IMR-90 (cell line): ENCODE data around the gene PTPRN2. TPM values are rescaled to one million over a fixed set of nuclear protein-coding genes. Genes with fewer than 3 reads are reported as not detected.

Source experiments
- ATAC-seq: fragments of 200-7000 bp; cut with Tn5 transposase; 2 replicates; pipeline ENCODE4 v1.9.1; 2020; ENCODE audit warnings: low read depth, mild to moderate bottlenecking, moderate library complexity
- BruUV-seq: library from RNA; stranded (reverse); fragments of 400-500 nt; replicated peaks from 2 replicates; lab custom pipeline; 2021; lab: Mats Ljungman, UMichigan
- CTCF ChIA-PET: fragments of 300-600 bp; formaldehyde crosslinking; extraction: SDS; loops from one replicate; lab custom pipeline; 2021; ENCODE audit warnings: antibody characterized with exemption; lab: Yijun Ruan, JAX
- POLR2A ChIA-PET: fragments of 300-600 bp; sonication (Branson Sonifier 250); formaldehyde crosslinking; loops from one replicate; lab custom pipeline; 2022; ENCODE audit warnings: antibody characterized with exemption; ENCODE audit not compliant: unreplicated experiment; lab: Charles Lee
- DNase-seq: peaks from one replicate; pipeline ENCODE4 v3.0.0; 2013
- H2AFZ ChIP-seq: replicated peaks from 2 replicates; pipeline ENCODE3; 2013; ENCODE audit warnings: low read length, mild to moderate bottlenecking; ENCODE audit not compliant: poor library complexity
- H2AK5ac ChIP-seq: 2 replicates; pipeline ENCODE4 v1.6.1; 2013; ENCODE audit warnings: low read depth, low read length, inconsistent platforms
- H2AK9ac ChIP-seq: replicated peaks from 2 replicates; pipeline ENCODE3; 2013; ENCODE audit warnings: mild to moderate bottlenecking, low read depth, low read length, moderate library complexity; ENCODE audit not compliant: poor library complexity
- H2BK120ac ChIP-seq: 2 replicates; pipeline ENCODE4 v1.6.1; 2013; ENCODE audit warnings: low read depth, low read length, inconsistent platforms
- H2BK15ac ChIP-seq: 3 replicates; pipeline ENCODE4 v1.6.1; 2013; ENCODE audit warnings: low read depth, low read length, inconsistent platforms
- H2BK20ac ChIP-seq: 2 replicates; pipeline ENCODE4 v1.6.1; 2013; ENCODE audit warnings: low read depth, mild to moderate bottlenecking, inconsistent platforms, low read length, moderate library complexity
- H2BK5ac ChIP-seq: 2 replicates; pipeline ENCODE4 v1.6.1; 2013; ENCODE audit warnings: mild to moderate bottlenecking, low read depth, low read length, inconsistent platforms; ENCODE audit not compliant: poor library complexity, severe bottlenecking
- H3K14ac ChIP-seq: replicated peaks from 2 replicates; pipeline ENCODE4 v1.6.1; 2013; ENCODE audit warnings: low read depth, low read length, inconsistent platforms
- H3K18ac ChIP-seq: 2 replicates; pipeline ENCODE4 v1.6.1; 2013; ENCODE audit warnings: low read depth, low read length, control low read depth
- H3K23ac ChIP-seq: 2 replicates; pipeline ENCODE4 v1.6.1; 2013; ENCODE audit warnings: low read depth, low read length, inconsistent platforms
- H3K27ac ChIP-seq: 2 replicates; pipeline ENCODE4 v1.5.1; 2013; ENCODE audit warnings: mild to moderate bottlenecking, control low read depth, low read length; ENCODE audit not compliant: insufficient read depth
- H3K27me3 ChIP-seq: 2 replicates; pipeline ENCODE4 v1.6.1; 2013; ENCODE audit warnings: low read length; ENCODE audit not compliant: control insufficient read depth, insufficient read depth
- H3K36me3 ChIP-seq: 2 replicates; pipeline ENCODE4 v1.6.1; 2013; ENCODE audit warnings: low read length, mixed read lengths; ENCODE audit not compliant: control insufficient read depth, insufficient read depth
- H3K4ac ChIP-seq: 2 replicates; pipeline ENCODE4 v1.6.1; 2013; ENCODE audit warnings: low read depth, low read length, inconsistent platforms
- H3K4me1 ChIP-seq: 2 replicates; pipeline ENCODE4 v1.6.1; 2013; ENCODE audit warnings: low read length, mixed read lengths; ENCODE audit not compliant: control insufficient read depth, insufficient read depth
- H3K4me2 ChIP-seq: 2 replicates; pipeline ENCODE4 v1.6.1; 2013; ENCODE audit warnings: low read depth, mild to moderate bottlenecking, control low read depth, low read length, moderate library complexity
- H3K4me3 ChIP-seq: 2 replicates; pipeline ENCODE4 v1.5.1; 2013; ENCODE audit warnings: low read depth, mild to moderate bottlenecking, control low read depth, low read length, moderate library complexity; ENCODE audit not compliant: insufficient read depth
- H3K56ac ChIP-seq: 2 replicates; pipeline ENCODE4 v1.6.1; 2013; ENCODE audit warnings: low read length, inconsistent platforms; ENCODE audit not compliant: insufficient read depth; ENCODE audit errors: extremely low read depth
- H3K79me1 ChIP-seq, 2 experiments: 2 replicates each; pipeline ENCODE4 v1.6.1; 2013; ENCODE audit warnings: low read length in 2 of 2, inconsistent platforms in 1 of 2, low read depth in 1 of 2
- H3K9ac ChIP-seq: 2 replicates; pipeline ENCODE4 v1.6.1; 2013; ENCODE audit warnings: low read depth, low read length, control low read depth
- H3K9me1 ChIP-seq: 2 replicates; pipeline ENCODE4 v1.6.1; 2013; ENCODE audit warnings: low read length, inconsistent platforms; ENCODE audit not compliant: insufficient read depth
- H3K9me3 ChIP-seq: 2 replicates; pipeline ENCODE4 v1.6.1; 2013; ENCODE audit warnings: low read length; ENCODE audit not compliant: control insufficient read depth, insufficient read depth
- H4K20me1 ChIP-seq: 2 replicates; pipeline ENCODE4 v1.6.1; 2013; ENCODE audit warnings: low read length, inconsistent platforms; ENCODE audit not compliant: insufficient read depth
- H4K5ac ChIP-seq: 2 replicates; pipeline ENCODE4 v1.6.1; 2013; ENCODE audit warnings: mild to moderate bottlenecking, low read depth, low read length, control low read depth
- H4K8ac ChIP-seq, 2 experiments: 2 replicates each; pipeline ENCODE4 v1.6.1; 2013; ENCODE audit warnings: low read depth in 2 of 2, low read length in 2 of 2, control low read depth in 1 of 2, inconsistent platforms in 1 of 2
- H4K91ac ChIP-seq: 2 replicates; pipeline ENCODE4 v1.6.1; 2013; ENCODE audit warnings: low read depth, low read length, inconsistent platforms; ENCODE audit not compliant: insufficient read depth
- BHLHE40 ChIP-seq: fragments of 150-350 bp; IDR thresholded peaks from 2 replicates; pipeline ENCODE4 v1.6.1; 2016; ENCODE audit warnings: mild to moderate bottlenecking, low read depth, low read length
- CEBPB ChIP-seq: IDR thresholded peaks from 2 replicates; pipeline ENCODE4 v1.6.1; 2012; ENCODE audit warnings: low read depth, low read length, improper control_type of control experiment
- CHD1 ChIP-seq: IDR thresholded peaks from 2 replicates; pipeline ENCODE4 v1.6.1; 2012; ENCODE audit warnings: low read depth, low read length, improper control_type of control experiment
- MAFK ChIP-seq: IDR thresholded peaks from 2 replicates; pipeline ENCODE4 v1.6.1; 2012; ENCODE audit warnings: low read depth, low read length, improper control_type of control experiment
- MAZ ChIP-seq: IDR thresholded peaks from 2 replicates; pipeline ENCODE4 v1.6.1; 2012; ENCODE audit warnings: low read depth, mild to moderate bottlenecking, low read length, improper control_type of control experiment, moderate library complexity, borderline replicate concordance
- MXI1 ChIP-seq: IDR thresholded peaks from 2 replicates; pipeline ENCODE4 v1.6.1; 2012; ENCODE audit warnings: low read depth, mild to moderate bottlenecking, low read length, moderate library complexity, borderline replicate concordance
- NFE2L2 ChIP-seq: fragments of 150-350 bp; IDR thresholded peaks from 2 replicates; pipeline ENCODE4 v1.6.1; 2016; ENCODE audit warnings: low read depth, mild to moderate bottlenecking, low read length
- POLR2A ChIP-seq: IDR thresholded peaks from 2 replicates; pipeline ENCODE4 v1.6.1; 2012; ENCODE audit warnings: mild to moderate bottlenecking, low read depth, low read length
- RCOR1 ChIP-seq: IDR thresholded peaks from 2 replicates; pipeline ENCODE4 v1.6.1; 2012; ENCODE audit warnings: mild to moderate bottlenecking, low read length, improper control_type of control experiment; ENCODE audit not compliant: insufficient replicate concordance
- RFX5 ChIP-seq: IDR thresholded peaks from 2 replicates; pipeline ENCODE4 v1.8.0; 2012; ENCODE audit warnings: low read depth, mild to moderate bottlenecking, low read length, moderate library complexity
- SMC3 ChIP-seq: fragments of 150-350 bp; IDR thresholded peaks from 2 replicates; pipeline ENCODE4 v1.6.1; 2016; ENCODE audit warnings: low read depth, mild to moderate bottlenecking, antibody characterized with exemption, low read length, moderate library complexity
- WGBS, 2 experiments: methylation state at CpG; one replicate each; pipeline versions ENCODE4 v1.1.5 to v1.1.7; 2013; ENCODE audit warnings: missing lambda C conversion rate in 2 of 2; ENCODE audit not compliant: insufficient read length in 1 of 2; ENCODE audit errors: extremely low coverage in 2 of 2; 5-methylcytosine and 5-hydroxymethylcytosine counted together
- dilution Hi-C: fragments of 300-500 bp; cut with HindIII; formaldehyde crosslinking; loops from one replicate; pipeline ENCODE4 v1.14.3; 2018; ENCODE audit warnings: low sequenced_read_pairs; ENCODE audit not compliant: unreplicated experiment
- in situ Hi-C: fragments of 300-500 bp; cut with MboI; formaldehyde crosslinking; loops from 3 replicates; pipeline ENCODE4 v1.14.3; 2019; ENCODE audit warnings: low sequenced_read_pairs, inconsistent platforms, mixed read lengths
- intact Hi-C: fragments of 100-400 bp; cut with micrococcal nuclease; formaldehyde crosslinking; loops from 2 replicates; pipeline ENCODE4 v1.10.0; 2022
- polyA plus RNA-seq, 3 experiments: library from polyadenylated mRNA; depleted of rRNA; stranded (reverse); fragments of >200 nt; gene quantifications; 2 replicates each; pipeline ENCODE4 v1.2.3, GENCODE V29; 2012; ENCODE audit warnings: low replicate concordance in 1 of 3
- total RNA-seq: library from RNA; depleted of rRNA; stranded (reverse); fragments of >200 nt; gene quantifications from 2 replicates; pipeline ENCODE4 v1.2.3, GENCODE V29; 2012
- TF ChIP-seq, protein P1 (sequence below): fragments of 150-350 bp; IDR thresholded peaks from 2 replicates; pipeline ENCODE4 v1.6.1; 2017; ENCODE audit warnings: mild to moderate bottlenecking, antibody characterized with exemption, low read length, low read depth
- TF ChIP-seq, protein P2 (sequence below): conservative IDR thresholded peaks from 2 replicates; pipeline ENCODE4 v1.5.1; 2012; ENCODE audit warnings: mild to moderate bottlenecking, low read depth, low read length, improper control_type of control experiment

PTPRN2 gene
- total and polyA plus RNA-seq, 2 of the 4 experiments (the other 2 are of a cell fraction): 0.03 TPM; not detected in 1

DNA sequence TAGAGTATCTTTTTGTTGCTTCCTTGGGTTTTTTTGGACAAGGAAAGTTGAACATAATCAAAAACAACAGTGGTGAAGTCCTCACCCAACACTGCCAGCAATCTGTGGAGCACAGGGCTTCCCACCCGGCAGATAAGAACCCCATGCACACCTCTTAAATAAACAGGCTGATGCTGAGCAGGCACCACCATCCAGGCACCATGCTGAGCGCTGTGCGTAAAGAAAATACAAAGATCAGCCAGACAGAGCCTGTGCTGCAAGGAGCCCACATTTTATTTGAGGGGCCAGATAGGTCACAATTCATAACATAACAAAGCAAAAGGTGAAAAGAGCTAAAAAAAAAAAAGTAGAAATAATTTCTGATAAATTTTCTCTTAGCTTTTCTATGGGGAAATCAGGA lies 231.2 kb downstream of the PTPRN2 start:
- ChIA-PET POLR2A (no interaction called here), CTCF (no interaction called here)
- no peak for TF ChIP-seq RCOR1
- no peak for TF ChIP-seq RFX5
- TF ChIP-seq, protein P1, sequence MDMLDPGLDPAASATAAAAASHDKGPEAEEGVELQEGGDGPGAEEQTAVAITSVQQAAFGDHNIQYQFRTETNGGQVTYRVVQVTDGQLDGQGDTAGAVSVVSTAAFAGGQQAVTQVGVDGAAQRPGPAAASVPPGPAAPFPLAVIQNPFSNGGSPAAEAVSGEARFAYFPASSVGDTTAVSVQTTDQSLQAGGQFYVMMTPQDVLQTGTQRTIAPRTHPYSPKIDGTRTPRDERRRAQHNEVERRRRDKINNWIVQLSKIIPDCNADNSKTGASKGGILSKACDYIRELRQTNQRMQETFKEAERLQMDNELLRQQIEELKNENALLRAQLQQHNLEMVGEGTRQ: no peak
- no peak for TF ChIP-seq MAFK
- TF ChIP-seq MXI1: no peak
- TF ChIP-seq SMC3: no peak
- TF ChIP-seq POLR2A: no peak
- no peak for TF ChIP-seq NFE2L2
- no peak for TF ChIP-seq CEBPB
- TF ChIP-seq, protein P2, sequence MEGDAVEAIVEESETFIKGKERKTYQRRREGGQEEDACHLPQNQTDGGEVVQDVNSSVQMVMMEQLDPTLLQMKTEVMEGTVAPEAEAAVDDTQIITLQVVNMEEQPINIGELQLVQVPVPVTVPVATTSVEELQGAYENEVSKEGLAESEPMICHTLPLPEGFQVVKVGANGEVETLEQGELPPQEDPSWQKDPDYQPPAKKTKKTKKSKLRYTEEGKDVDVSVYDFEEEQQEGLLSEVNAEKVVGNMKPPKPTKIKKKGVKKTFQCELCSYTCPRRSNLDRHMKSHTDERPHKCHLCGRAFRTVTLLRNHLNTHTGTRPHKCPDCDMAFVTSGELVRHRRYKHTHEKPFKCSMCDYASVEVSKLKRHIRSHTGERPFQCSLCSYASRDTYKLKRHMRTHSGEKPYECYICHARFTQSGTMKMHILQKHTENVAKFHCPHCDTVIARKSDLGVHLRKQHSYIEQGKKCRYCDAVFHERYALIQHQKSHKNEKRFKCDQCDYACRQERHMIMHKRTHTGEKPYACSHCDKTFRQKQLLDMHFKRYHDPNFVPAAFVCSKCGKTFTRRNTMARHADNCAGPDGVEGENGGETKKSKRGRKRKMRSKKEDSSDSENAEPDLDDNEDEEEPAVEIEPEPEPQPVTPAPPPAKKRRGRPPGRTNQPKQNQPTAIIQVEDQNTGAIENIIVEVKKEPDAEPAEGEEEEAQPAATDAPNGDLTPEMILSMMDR: no peak
- no peak for TF ChIP-seq MAZ
- TF ChIP-seq BHLHE40: no peak
- TF ChIP-seq CHD1: no peak
- no peak overlapping the region for H3K56ac ChIP-seq
- no peak overlapping the region for H3K18ac ChIP-seq
- no peak overlapping the region for H2AFZ ChIP-seq
- H2BK5ac ChIP-seq: no peak overlapping the region
- no peak overlapping the region for H2AK9ac ChIP-seq
- H3K9me3 ChIP-seq: peaks cover 48% of the 10 kb centered on the region
- H3K9me1 ChIP-seq: no peaks in the 10 kb centered on the region
- intact Hi-C loops: no loop called here
- no peaks in the 10 kb centered on the region for H3K79me1 ChIP-seq
- no peak overlapping the region for H3K9ac ChIP-seq
- 17% methylated on average over 1 of the region's 3 CpGs; no CpG with 5 or more reads in 1 of the 2 experiments for WGBS, 2 experiments
- H3K27me3 ChIP-seq: no peaks in the 10 kb centered on the region
- H3K4ac ChIP-seq: no peak overlapping the region
- H4K8ac ChIP-seq: no peak overlapping the region
- in situ Hi-C loops: no loop called here
- H2AK5ac ChIP-seq: no peak overlapping the region
- H3K14ac ChIP-seq: no peak overlapping the region
- ATAC-seq (no peak), DNase-seq (no peak)
- H3K36me3 ChIP-seq: no peaks in the 10 kb centered on the region
- no peak overlapping the region for H2BK15ac ChIP-seq
- no peak overlapping the region for H3K23ac ChIP-seq
- no peaks in the 10 kb centered on the region for H3K4me1 ChIP-seq
- no peak overlapping the region for H4K91ac ChIP-seq
- no peaks in the 10 kb centered on the region for H4K20me1 ChIP-seq
- no peak overlapping the region for H2BK120ac ChIP-seq
- H3K4me3 ChIP-seq: no peak overlapping the region
- H2BK20ac ChIP-seq: no peak overlapping the region
- no peak overlapping the region for H4K5ac ChIP-seq
- H3K4me2 ChIP-seq: no peak overlapping the region
- no peak overlapping the region for H3K27ac ChIP-seq
- BruUV-seq: no TSS peak
- dilution Hi-C loops: no loop called here
